LNCAP (cell line): Measurements from ENCODE around the gene SNX5.

ENCODE experiments used
- TF ChIP-seq, protein P1 (sequence below): fragments of 450-650 bp; IDR thresholded peaks from 2 replicates; pipeline ENCODE4 v1.5.1; 2017; ENCODE audit warnings: mild to moderate bottlenecking

SNX5 gene

DNA sequence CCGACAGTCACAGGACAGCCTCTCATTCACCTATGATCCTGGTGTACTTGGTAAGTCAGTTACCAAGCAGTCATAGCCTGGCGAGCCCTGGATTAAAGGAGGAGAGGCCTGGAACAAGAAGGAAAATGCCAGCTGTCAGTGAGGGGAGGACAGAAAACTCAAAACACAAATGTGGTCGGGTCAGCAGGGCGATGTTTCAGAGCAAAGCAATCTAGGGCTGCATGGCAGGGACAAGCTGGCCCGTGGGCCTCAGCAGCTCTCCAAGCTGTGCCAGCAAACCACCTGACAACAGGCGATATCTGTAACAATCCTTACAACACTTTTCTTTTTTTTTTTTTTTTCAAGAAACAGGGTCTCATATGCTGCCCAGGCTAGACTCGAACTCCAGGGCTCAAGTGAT is 40.5 kb upstream of the SNX5 start:
- TF ChIP-seq, protein P1, sequence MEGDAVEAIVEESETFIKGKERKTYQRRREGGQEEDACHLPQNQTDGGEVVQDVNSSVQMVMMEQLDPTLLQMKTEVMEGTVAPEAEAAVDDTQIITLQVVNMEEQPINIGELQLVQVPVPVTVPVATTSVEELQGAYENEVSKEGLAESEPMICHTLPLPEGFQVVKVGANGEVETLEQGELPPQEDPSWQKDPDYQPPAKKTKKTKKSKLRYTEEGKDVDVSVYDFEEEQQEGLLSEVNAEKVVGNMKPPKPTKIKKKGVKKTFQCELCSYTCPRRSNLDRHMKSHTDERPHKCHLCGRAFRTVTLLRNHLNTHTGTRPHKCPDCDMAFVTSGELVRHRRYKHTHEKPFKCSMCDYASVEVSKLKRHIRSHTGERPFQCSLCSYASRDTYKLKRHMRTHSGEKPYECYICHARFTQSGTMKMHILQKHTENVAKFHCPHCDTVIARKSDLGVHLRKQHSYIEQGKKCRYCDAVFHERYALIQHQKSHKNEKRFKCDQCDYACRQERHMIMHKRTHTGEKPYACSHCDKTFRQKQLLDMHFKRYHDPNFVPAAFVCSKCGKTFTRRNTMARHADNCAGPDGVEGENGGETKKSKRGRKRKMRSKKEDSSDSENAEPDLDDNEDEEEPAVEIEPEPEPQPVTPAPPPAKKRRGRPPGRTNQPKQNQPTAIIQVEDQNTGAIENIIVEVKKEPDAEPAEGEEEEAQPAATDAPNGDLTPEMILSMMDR, result no peak

DNA sequence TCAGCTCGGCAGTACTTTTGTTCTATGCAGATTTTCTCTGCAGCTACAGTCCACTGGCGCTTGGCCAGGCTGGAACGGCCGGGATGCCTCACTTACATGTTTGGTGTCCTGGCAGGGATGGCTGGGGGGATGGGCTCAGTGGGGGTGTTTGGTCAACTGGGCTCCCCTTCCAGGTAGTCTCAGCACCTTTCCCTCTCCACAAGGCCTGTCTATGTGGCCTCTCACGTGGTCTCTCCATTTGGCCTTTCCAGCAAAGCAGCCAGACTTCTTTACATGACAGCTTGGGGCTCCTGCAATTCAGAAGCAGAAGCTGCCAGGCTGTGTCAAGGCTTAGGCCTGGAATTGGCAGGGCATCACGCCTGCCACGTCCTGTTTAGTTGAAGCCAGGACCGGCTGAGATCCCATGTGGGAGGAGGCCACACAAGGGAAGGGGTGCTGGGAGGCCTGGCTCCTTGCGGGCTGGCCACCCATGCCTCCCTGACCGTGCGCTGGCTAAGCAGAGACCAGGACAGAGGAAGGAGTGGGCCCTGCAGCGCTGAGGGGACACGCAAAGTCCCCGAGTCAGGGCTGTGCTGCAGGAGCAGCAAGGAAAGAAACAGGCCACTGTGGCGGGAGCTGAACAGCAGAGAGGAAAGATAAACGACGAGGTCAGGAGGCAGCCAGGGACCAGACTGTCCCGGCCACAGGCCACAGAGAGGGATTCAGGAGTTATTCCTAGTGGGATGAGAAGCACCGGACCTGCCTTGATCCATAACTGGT is 39.1 kb upstream of the SNX5 start:
- TF ChIP-seq, protein P1, result no peak

DNA sequence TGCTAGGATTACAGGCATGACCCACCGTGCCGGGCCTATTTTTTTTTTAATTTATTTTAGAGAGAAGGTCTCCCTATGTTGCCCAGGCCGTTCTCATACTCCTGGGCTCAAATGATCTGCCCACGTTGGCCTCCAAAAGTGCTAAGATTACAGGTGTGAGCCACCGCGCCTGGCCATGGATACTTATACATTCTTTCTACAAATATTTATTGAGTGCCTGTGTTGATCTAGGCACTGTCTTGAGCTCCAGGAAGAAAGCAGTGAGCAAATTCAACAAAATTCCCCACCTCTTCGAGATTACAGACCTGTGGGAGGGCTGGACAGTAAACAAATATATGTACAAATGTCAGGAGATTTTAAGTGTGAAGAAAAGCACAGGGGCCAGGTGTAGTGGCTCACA is 38.1 kb upstream of the SNX5 start:
- TF ChIP-seq, protein P1, result no peak

DNA sequence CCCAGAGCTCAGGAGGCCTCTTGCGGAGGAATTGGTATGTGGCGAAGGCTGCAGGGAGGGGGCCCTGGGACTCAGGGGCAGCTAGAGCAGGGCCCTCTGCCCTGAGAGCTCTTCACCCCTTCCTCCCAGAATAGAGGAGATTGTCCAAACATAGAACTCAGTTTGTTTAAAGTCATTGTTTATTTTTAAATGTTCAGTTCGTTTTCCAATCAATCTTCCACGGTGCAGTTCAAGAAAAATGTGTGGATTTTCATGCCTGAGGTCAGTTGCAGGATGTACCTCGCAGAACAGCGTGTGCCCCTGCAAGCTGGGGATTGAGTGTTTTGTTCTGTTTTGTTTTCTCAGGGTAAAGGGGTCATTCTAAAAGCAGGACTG is 37.4 kb upstream of the SNX5 start:
- TF ChIP-seq, protein P1, result no peak

DNA sequence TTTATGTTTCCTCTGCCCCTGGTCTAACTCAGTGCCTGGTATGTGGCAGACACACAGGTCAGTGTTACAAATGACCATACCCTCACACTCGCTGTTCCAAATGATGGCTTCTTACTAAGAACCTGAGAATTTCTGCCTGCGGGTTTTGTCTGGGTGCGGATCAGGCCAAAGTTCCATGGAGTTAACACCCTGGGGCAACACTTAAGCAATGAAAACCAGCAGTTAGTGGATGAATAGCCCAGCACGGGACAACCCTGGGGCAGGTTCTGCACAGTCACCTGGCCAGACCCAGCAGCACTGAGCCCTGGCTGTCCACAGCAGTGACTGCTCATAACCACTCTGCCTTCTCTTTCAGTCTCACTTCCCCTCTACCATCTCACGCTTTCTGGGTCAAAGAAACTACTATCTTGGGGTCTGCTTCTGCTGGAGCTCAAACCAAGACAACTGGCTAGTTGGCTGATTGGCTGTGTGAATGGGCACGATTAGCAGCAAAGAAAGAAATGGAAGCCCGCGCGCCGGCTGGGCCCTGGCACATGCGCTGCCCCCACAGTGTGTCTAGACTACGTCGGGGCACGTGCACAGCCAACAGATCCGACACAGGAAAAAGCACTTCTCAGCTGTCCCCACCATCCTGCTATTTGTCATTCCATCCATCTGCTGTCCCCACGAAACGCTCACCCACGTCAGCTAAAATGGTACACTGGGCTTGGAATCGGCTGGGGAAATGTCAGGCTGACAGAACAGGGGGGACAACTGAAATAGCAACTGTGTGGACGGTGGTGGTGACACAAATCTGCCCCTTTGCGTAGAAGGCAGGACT is 36.8 kb upstream of the SNX5 start:
- TF ChIP-seq, protein P1, result no peak

DNA sequence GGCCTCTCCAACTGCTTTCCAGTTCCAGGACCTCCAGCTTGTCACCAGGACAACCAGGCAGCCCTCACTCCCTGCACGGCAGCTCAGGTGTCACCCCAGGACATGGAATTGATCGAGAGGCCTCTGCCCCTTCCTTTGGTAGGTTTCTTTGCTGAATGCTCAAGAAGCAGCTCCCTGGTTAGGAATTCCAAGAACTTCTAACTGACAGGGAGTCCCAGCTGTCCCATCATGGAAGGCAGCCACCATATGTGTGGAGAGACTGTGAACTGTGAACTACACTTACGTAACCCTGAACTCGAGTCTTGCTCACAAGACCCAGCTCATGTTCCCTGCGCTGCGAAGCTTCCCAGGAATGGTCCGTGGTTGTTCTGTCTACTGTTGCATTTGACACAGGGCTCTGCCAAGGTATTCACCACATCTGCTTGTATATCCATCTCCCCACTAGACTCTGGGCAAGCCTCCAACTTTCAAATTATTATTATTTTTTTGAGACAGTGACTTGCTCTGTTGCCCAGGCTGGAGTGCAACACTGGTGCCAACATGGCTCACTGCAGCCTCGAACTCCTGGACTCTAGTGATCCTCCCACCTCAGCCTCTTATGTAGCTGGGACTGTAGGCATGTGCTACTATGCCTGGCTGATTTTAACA is 35.9 kb upstream of the SNX5 start:
- TF ChIP-seq, protein P1, result no peak

DNA sequence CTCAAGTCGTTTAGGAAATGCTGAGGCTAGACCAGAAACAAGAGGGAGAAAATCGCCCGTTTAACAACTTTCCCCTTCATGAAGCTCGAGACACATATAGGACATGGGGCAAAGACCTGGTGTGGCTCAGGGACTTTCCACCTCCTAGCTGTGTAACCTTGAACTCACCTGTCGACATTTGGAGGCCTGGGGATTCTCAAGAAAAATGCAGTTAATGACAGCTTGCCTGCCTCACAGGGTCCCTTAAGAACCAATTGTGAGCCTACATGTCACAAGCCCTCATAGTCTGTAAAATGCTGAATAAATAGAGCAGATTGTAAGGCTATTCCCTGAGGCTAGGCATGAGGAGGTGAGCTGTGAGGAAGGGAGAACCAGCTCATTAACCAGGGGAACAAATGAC is 35.3 kb upstream of the SNX5 start:
- TF ChIP-seq, protein P1, result no peak
